ENCODE results near the gene MMS19. TPM values are rescaled to one million over a fixed set of nuclear protein-coding genes. Genes with fewer than 3 reads are reported as not detected.

The MMS19 gene
- total RNA-seq, 1 experiment from 2014 or later = 83.3 TPM

DNA sequence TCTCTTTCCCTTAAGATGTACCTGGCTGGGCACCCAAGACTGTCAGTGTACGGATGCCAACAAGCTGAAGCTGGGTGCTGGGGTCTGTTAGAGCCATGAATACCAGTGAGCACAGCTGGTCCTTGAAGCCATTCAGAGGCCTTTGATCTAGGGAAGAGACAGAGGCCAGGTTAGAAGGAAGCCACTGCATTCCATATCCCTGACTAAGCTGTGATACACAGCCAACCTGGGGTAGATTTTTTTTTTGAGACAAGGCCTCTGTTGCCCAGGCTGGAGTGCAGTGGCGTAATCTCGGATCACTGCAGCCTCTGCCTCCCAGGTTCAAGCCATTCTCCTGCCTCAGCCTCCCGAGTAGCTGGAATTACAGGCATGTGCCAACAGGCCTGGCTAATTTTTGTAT lies 31.5 kb downstream of the MMS19 start:
- BruUV-seq (replicated peaks) = no TSS peak
- no peak overlapping the region for H3K4me3 ChIP-seq (ENCODE audit: low read depth in 2 of 2, low read length in 2 of 2)
- no peaks in the 10 kb centered on the region for H3K27me3 ChIP-seq (ENCODE audit: control insufficient read depth, insufficient read depth, low read length)
- POLR2A ChIA-PET = no interaction called here
- peaks cover 18% of the 10 kb centered on the region for H3K36me3 ChIP-seq (ENCODE audit: control insufficient read depth, insufficient read depth, low read length)
- no peaks in the 10 kb centered on the region for H3K4me1 ChIP-seq (ENCODE audit: control insufficient read depth, insufficient read depth, low read length)
- H3K9me3 ChIP-seq (ENCODE audit: control insufficient read depth, insufficient read depth, low read depth, low read length) = no peaks in the 10 kb centered on the region
- DNase-seq (ENCODE audit: low read depth, low spot score) = no peak
- CTCF ChIA-PET = interaction anchor here (0.6 to 2.1 kb wide), 4 partner anchors 68 to 159 kb away, joined by 3 to 5 read pairs (median 5); no protein-coding TSS in a partner anchor
- TF ChIP-seq, protein P1, sequence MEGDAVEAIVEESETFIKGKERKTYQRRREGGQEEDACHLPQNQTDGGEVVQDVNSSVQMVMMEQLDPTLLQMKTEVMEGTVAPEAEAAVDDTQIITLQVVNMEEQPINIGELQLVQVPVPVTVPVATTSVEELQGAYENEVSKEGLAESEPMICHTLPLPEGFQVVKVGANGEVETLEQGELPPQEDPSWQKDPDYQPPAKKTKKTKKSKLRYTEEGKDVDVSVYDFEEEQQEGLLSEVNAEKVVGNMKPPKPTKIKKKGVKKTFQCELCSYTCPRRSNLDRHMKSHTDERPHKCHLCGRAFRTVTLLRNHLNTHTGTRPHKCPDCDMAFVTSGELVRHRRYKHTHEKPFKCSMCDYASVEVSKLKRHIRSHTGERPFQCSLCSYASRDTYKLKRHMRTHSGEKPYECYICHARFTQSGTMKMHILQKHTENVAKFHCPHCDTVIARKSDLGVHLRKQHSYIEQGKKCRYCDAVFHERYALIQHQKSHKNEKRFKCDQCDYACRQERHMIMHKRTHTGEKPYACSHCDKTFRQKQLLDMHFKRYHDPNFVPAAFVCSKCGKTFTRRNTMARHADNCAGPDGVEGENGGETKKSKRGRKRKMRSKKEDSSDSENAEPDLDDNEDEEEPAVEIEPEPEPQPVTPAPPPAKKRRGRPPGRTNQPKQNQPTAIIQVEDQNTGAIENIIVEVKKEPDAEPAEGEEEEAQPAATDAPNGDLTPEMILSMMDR (IDR thresholded peaks at IDR 0.05) = no peak
- no peak overlapping the region for H3K27ac ChIP-seq (ENCODE audit: low read length)
- intact Hi-C loops (cut with micrococcal nuclease; ENCODE audit: unreplicated experiment) = no loop called here
- in situ Hi-C loops (cut with HindIII; ENCODE audit: low pct_unique_long_range_greater_than_20kb, low sequenced_read_pairs) = no loop called here
- no peak for ATAC-seq

DNA sequence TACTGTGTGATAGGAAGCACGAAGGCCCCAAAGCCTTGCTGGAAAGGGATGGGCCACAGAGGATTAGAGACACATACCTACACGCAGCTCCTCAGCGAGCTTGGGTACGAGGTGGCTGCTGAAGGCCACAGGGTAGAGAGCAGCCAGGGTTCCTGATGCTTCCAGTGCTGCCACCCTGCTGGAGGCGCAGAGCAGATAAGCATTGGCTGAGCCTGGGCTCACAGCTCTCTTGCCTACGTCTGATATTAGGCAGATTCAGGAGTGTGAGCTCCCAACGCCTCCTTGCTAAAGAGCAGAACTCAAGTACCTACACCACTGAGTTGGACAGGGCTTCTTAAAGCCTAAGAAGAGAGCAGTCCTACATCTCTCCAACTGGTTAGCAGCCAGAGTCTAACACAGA lies 32.2 kb downstream of the MMS19 start:
- POLR2A ChIA-PET = no interaction called here
- DNase-seq (ENCODE audit: low read depth, low spot score) = no peak
- no peak overlapping the region for H3K27ac ChIP-seq (ENCODE audit: low read length)
- peaks cover 20% of the 10 kb centered on the region for H3K36me3 ChIP-seq (ENCODE audit: control insufficient read depth, insufficient read depth, low read length)
- no peaks in the 10 kb centered on the region for H3K27me3 ChIP-seq (ENCODE audit: control insufficient read depth, insufficient read depth, low read length)
- H3K4me3 ChIP-seq (ENCODE audit: low read depth in 2 of 2, low read length in 2 of 2) = no peak overlapping the region
- no peak for TF ChIP-seq SIN3A (IDR thresholded peaks at IDR 0.05; ENCODE audit: borderline replicate concordance, insufficient read depth, low read depth, low read length)
- no peak for TF ChIP-seq POLR2AphosphoS5 (IDR thresholded peaks at IDR 0.05; ENCODE audit: low read depth, low read length)
- TF ChIP-seq, protein P1 (IDR thresholded peaks at IDR 0.05) = no peak
- TF ChIP-seq, protein P2, sequence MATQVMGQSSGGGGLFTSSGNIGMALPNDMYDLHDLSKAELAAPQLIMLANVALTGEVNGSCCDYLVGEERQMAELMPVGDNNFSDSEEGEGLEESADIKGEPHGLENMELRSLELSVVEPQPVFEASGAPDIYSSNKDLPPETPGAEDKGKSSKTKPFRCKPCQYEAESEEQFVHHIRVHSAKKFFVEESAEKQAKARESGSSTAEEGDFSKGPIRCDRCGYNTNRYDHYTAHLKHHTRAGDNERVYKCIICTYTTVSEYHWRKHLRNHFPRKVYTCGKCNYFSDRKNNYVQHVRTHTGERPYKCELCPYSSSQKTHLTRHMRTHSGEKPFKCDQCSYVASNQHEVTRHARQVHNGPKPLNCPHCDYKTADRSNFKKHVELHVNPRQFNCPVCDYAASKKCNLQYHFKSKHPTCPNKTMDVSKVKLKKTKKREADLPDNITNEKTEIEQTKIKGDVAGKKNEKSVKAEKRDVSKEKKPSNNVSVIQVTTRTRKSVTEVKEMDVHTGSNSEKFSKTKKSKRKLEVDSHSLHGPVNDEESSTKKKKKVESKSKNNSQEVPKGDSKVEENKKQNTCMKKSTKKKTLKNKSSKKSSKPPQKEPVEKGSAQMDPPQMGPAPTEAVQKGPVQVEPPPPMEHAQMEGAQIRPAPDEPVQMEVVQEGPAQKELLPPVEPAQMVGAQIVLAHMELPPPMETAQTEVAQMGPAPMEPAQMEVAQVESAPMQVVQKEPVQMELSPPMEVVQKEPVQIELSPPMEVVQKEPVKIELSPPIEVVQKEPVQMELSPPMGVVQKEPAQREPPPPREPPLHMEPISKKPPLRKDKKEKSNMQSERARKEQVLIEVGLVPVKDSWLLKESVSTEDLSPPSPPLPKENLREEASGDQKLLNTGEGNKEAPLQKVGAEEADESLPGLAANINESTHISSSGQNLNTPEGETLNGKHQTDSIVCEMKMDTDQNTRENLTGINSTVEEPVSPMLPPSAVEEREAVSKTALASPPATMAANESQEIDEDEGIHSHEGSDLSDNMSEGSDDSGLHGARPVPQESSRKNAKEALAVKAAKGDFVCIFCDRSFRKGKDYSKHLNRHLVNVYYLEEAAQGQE (IDR thresholded peaks at IDR 0.05; ENCODE audit: insufficient read depth in 1 of 2, low read depth in 2 of 2, low read length in 1 of 2) = no peak
- no peak for TF ChIP-seq TCF7L2 (IDR thresholded peaks at IDR 0.05; ENCODE audit: low read depth, low read length)
- in situ Hi-C loops (cut with HindIII; ENCODE audit: low pct_unique_long_range_greater_than_20kb, low sequenced_read_pairs) (no loop called here), intact Hi-C loops (cut with micrococcal nuclease; ENCODE audit: unreplicated experiment) (no loop called here)
- no peak for ATAC-seq
- H3K9me3 ChIP-seq (ENCODE audit: control insufficient read depth, insufficient read depth, low read depth, low read length) = no peaks in the 10 kb centered on the region
- no TSS peak for BruUV-seq (replicated peaks)
- CTCF ChIA-PET = no interaction called here
- H3K4me1 ChIP-seq (ENCODE audit: control insufficient read depth, insufficient read depth, low read length) = no peaks in the 10 kb centered on the region

Measured in Panc1 (cell line).